ENCODE measurements around the gene IL17RB.

The IL17RB gene

DNA sequence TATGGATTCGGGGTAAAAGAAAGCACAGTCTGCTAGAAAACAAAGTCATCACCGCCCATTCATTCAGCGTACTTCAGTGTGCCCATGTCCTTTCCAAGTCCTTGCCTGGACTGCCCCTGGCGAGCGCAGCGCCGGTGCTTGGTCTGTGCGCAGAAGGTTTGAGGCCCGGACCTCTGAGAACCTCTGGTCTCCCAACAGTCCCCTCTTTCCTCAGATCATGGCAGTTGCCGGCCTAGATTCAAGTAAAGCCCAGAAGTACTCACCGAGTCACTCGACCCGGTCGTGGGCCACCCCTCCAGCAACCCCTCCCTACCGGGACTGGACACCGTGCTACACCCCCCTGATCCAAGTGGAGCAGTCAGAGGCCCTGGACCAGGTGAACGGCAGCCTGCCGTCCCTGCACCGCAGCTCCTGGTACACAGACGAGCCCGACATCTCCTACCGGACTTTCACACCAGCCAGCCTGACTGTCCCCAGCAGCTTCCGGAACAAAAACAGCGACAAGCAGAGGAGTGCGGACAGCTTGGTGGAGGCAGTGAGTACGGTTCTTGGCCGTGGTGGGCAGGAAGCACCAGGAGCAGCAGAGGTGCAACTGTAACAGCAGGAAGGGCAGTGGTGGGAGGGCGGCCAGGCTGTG is 36.5 kb upstream of the IL17RB start:
- TF ChIP-seq POLR2AphosphoS5 (IDR thresholded peaks at IDR 0.05; ENCODE audit: low read depth, low read length) (no peak), POLR2A (IDR thresholded peaks at IDR 0.05; ENCODE audit: low read depth, low read length) (no peak), PAX5 (IDR thresholded peaks at IDR 0.05; ENCODE audit: insufficient read depth, low read length, severe bottlenecking) (no peak), POU2F2 (IDR thresholded peaks at IDR 0.05; ENCODE audit: low read depth, low read length) (no peak), SPI1 (IDR thresholded peaks at IDR 0.05; ENCODE audit: low read depth, low read length) (no peak), TAF1 (IDR thresholded peaks at IDR 0.05; ENCODE audit: low read depth, low read length) (no peak)
- DNase-seq (ENCODE audit: insufficient read length, low spot score) (no peak), FAIRE-seq (no peak)

- FAIRE-seq = peak; percentile 40
- DNase-seq (ENCODE audit: insufficient read length, low spot score) = no peak
- TF ChIP-seq POU2F2 (IDR thresholded peaks at IDR 0.05; ENCODE audit: low read depth, low read length) = no peak
- TF ChIP-seq TAF1 (IDR thresholded peaks at IDR 0.05; ENCODE audit: low read depth, low read length) = no peak
- TF ChIP-seq PAX5 (IDR thresholded peaks at IDR 0.05; ENCODE audit: insufficient read depth, low read length, severe bottlenecking) = no peak
- TF ChIP-seq POLR2A (IDR thresholded peaks at IDR 0.05; ENCODE audit: low read depth, low read length) = no peak
- no peak for TF ChIP-seq SPI1 (IDR thresholded peaks at IDR 0.05; ENCODE audit: low read depth, low read length)
- no peak for TF ChIP-seq POLR2AphosphoS5 (IDR thresholded peaks at IDR 0.05; ENCODE audit: low read depth, low read length)
These were observed 35.0 kb upstream of the IL17RB start for GRCh38 chr3:53811143-53811927.

- TF ChIP-seq PAX5 (IDR thresholded peaks at IDR 0.05; ENCODE audit: insufficient read depth, low read length, severe bottlenecking) (no peak), POLR2AphosphoS5 (IDR thresholded peaks at IDR 0.05; ENCODE audit: low read depth, low read length) (no peak), SPI1 (IDR thresholded peaks at IDR 0.05; ENCODE audit: low read depth, low read length) (no peak), TAF1 (IDR thresholded peaks at IDR 0.05; ENCODE audit: low read depth, low read length) (no peak), POLR2A (IDR thresholded peaks at IDR 0.05; ENCODE audit: low read depth, low read length) (no peak), POU2F2 (IDR thresholded peaks at IDR 0.05; ENCODE audit: low read depth, low read length) (no peak)
- DNase-seq (ENCODE audit: insufficient read length, low spot score) (no peak), FAIRE-seq (no peak)
These were observed 33.9 kb upstream of the IL17RB start for GRCh38 chr3:53812434-53812833.

- FAIRE-seq (no peak), DNase-seq (ENCODE audit: insufficient read length, low spot score) (no peak)
- TF ChIP-seq PAX5 (IDR thresholded peaks at IDR 0.05; ENCODE audit: insufficient read depth, low read length, severe bottlenecking) = no peak
- TF ChIP-seq POLR2AphosphoS5 (IDR thresholded peaks at IDR 0.05; ENCODE audit: low read depth, low read length) = no peak
- TF ChIP-seq POLR2A (IDR thresholded peaks at IDR 0.05; ENCODE audit: low read depth, low read length) = no peak
- no peak for TF ChIP-seq POU2F2 (IDR thresholded peaks at IDR 0.05; ENCODE audit: low read depth, low read length)
- no peak for TF ChIP-seq SPI1 (IDR thresholded peaks at IDR 0.05; ENCODE audit: low read depth, low read length)
- no peak for TF ChIP-seq TAF1 (IDR thresholded peaks at IDR 0.05; ENCODE audit: low read depth, low read length)
These were observed 33.1 kb upstream of the IL17RB start for GRCh38 chr3:53813229-53813628.

GRCh38 chr3:53813876-53814275 is 32.5 kb upstream of the IL17RB start:
- TF ChIP-seq POU2F2 (IDR thresholded peaks at IDR 0.05; ENCODE audit: low read depth, low read length) (no peak), POLR2A (IDR thresholded peaks at IDR 0.05; ENCODE audit: low read depth, low read length) (no peak), PAX5 (IDR thresholded peaks at IDR 0.05; ENCODE audit: insufficient read depth, low read length, severe bottlenecking) (no peak), POLR2AphosphoS5 (IDR thresholded peaks at IDR 0.05; ENCODE audit: low read depth, low read length) (no peak), TAF1 (IDR thresholded peaks at IDR 0.05; ENCODE audit: low read depth, low read length) (no peak), SPI1 (IDR thresholded peaks at IDR 0.05; ENCODE audit: low read depth, low read length) (no peak)
- FAIRE-seq (no peak), DNase-seq (ENCODE audit: insufficient read length, low spot score) (no peak)

DNA sequence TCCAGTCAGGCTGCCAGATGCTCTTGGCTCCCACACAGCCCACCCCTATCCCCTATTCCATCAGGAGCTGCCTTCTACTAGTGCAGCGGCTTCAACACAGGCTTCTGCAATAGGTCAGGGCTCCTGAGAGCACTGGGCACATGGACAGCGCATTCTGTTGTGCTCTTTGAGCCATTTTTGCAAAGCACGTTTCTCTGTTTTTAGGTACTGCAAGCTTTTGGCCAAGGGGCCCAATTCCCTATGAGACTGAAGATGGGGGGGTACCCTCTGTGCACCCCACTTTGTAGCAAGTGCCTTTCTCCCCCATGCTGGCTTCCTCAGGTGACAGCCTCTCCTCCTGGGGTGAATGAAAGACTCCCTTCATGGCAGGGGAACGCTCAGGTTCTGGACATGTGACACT is 31.3 kb upstream of the IL17RB start:
- FAIRE-seq (no peak), DNase-seq (ENCODE audit: insufficient read length, low spot score) (no peak)
- TF ChIP-seq PAX5 (IDR thresholded peaks at IDR 0.05; ENCODE audit: insufficient read depth, low read length, severe bottlenecking) (no peak), POLR2A (IDR thresholded peaks at IDR 0.05; ENCODE audit: low read depth, low read length) (no peak), POLR2AphosphoS5 (IDR thresholded peaks at IDR 0.05; ENCODE audit: low read depth, low read length) (no peak), SPI1 (IDR thresholded peaks at IDR 0.05; ENCODE audit: low read depth, low read length) (no peak), POU2F2 (IDR thresholded peaks at IDR 0.05; ENCODE audit: low read depth, low read length) (no peak), TAF1 (IDR thresholded peaks at IDR 0.05; ENCODE audit: low read depth, low read length) (no peak)

GRCh38 chr3:53815651-53816050 is 30.7 kb upstream of the IL17RB start:
- TF ChIP-seq POLR2AphosphoS5 (IDR thresholded peaks at IDR 0.05; ENCODE audit: low read depth, low read length) (no peak), POU2F2 (IDR thresholded peaks at IDR 0.05; ENCODE audit: low read depth, low read length) (no peak), TAF1 (IDR thresholded peaks at IDR 0.05; ENCODE audit: low read depth, low read length) (no peak), POLR2A (IDR thresholded peaks at IDR 0.05; ENCODE audit: low read depth, low read length) (no peak), PAX5 (IDR thresholded peaks at IDR 0.05; ENCODE audit: insufficient read depth, low read length, severe bottlenecking) (no peak), SPI1 (IDR thresholded peaks at IDR 0.05; ENCODE audit: low read depth, low read length) (no peak)
- DNase-seq (ENCODE audit: insufficient read length, low spot score) (no peak), FAIRE-seq (no peak)

GRCh38 chr3:53816425-53816824 is 29.9 kb upstream of the IL17RB start:
- FAIRE-seq (no peak), DNase-seq (ENCODE audit: insufficient read length, low spot score) (no peak)
- TF ChIP-seq TAF1 (IDR thresholded peaks at IDR 0.05; ENCODE audit: low read depth, low read length) (no peak), PAX5 (IDR thresholded peaks at IDR 0.05; ENCODE audit: insufficient read depth, low read length, severe bottlenecking) (no peak), POLR2AphosphoS5 (IDR thresholded peaks at IDR 0.05; ENCODE audit: low read depth, low read length) (no peak), POLR2A (IDR thresholded peaks at IDR 0.05; ENCODE audit: low read depth, low read length) (no peak), POU2F2 (IDR thresholded peaks at IDR 0.05; ENCODE audit: low read depth, low read length) (no peak), SPI1 (IDR thresholded peaks at IDR 0.05; ENCODE audit: low read depth, low read length) (no peak)

- no peak for TF ChIP-seq TAF1 (IDR thresholded peaks at IDR 0.05; ENCODE audit: low read depth, low read length)
- TF ChIP-seq SPI1 (IDR thresholded peaks at IDR 0.05; ENCODE audit: low read depth, low read length) = no peak
- TF ChIP-seq POLR2AphosphoS5 (IDR thresholded peaks at IDR 0.05; ENCODE audit: low read depth, low read length) = no peak
- TF ChIP-seq POU2F2 (IDR thresholded peaks at IDR 0.05; ENCODE audit: low read depth, low read length) = no peak
- no peak for TF ChIP-seq POLR2A (IDR thresholded peaks at IDR 0.05; ENCODE audit: low read depth, low read length)
- TF ChIP-seq PAX5 (IDR thresholded peaks at IDR 0.05; ENCODE audit: insufficient read depth, low read length, severe bottlenecking) = no peak
- no peak for FAIRE-seq
These were observed 29.2 kb upstream of the IL17RB start for GRCh38 chr3:53817211-53817610.

More at GRCh38 chr3:53817211-53817610, 29.2 kb upstream of the IL17RB start:
- no peak for DNase-seq (ENCODE audit: insufficient read length, low spot score)
